HG02763 (cell line): ENCODE results near the gene NELL1.
"Not testable (repeated sequence)": the region's sequence is repeated elsewhere in the genome, so short reads cannot be mapped to it uniquely, and the experiment has no call there.

Experiments
- ATAC-seq: cut with Tn5 transposase; IDR thresholded peaks from one replicate; pipeline ENCODE4 v1.9.1; 2021; ENCODE audit warnings: mild to moderate bottlenecking, moderate library complexity; ENCODE audit not compliant: unreplicated experiment

The NELL1 gene

GRCh38 chr11:20762116-20762844 is 92.9 kb downstream of the NELL1 start:
- no peak for ATAC-seq

GRCh38 chr11:20762980-20763379 is 93.6 kb downstream of the NELL1 start:
- no peak for ATAC-seq

DNA sequence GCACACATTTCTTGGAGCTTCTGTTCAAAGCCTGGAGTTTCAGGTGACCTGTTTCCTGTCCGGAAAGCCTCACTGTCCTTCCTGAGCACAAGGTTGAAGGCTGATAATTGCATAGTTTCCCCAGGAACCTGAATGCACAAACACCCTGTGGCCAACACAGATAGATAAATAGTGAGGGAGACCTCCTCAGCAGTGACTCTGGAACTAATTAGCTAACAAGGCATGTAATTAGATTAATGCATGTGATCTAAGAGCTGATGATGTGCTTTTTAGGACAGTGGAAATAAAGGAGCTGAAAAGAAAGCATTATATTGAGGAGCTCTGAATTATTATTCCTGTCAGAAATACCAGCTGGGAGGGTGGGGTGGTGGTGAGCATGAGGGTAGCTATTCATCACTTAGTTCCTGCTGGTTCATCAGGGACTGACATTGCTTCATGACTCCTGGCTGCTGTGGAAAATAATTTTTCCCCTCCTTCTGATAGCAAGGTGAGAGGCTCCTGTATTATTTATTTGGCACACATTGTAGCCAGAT is 101.1 kb downstream of the NELL1 start:
- no peak for ATAC-seq

GRCh38 chr11:20771026-20771425 is 101.6 kb downstream of the NELL1 start:
- no peak for ATAC-seq

DNA sequence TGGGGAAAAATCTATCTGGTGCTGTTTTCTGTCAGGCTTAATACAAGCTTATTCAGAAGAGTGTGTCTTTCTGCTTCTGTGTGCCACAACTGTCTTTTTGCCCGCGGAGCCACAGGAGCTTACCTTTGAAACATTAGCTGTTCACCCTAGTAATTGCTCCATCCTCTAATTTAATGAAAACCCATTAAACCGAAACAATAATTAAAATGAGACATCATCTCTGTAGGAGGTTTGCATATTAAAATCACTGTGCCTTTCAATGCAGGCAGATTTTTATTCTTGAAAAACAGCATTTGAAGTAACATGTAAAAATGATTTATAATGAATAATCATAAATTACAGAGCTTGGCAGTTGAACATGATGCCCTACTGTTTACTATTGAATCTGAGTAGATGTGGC is 102.3 kb downstream of the NELL1 start:
- ATAC-seq, result no peak

DNA sequence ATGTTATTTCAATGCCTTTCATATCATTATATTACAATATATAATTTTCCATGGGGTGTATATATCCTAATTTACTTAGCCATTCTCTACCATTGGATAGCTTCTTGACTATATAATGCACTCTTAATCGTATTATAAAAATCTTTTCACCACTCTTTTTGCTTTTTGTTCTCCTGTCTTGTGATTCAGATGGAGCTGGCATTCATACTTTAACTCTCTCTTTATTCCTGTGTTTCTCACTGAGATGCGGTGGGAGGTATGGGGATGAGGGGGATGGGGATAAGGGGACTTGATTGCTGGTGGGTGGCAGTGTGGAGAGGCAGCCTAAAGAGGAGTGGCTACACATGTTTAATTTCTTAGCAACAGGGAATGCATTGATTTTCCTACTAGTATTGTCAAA is 105.9 kb downstream of the NELL1 start:
- ATAC-seq, result no peak

DNA sequence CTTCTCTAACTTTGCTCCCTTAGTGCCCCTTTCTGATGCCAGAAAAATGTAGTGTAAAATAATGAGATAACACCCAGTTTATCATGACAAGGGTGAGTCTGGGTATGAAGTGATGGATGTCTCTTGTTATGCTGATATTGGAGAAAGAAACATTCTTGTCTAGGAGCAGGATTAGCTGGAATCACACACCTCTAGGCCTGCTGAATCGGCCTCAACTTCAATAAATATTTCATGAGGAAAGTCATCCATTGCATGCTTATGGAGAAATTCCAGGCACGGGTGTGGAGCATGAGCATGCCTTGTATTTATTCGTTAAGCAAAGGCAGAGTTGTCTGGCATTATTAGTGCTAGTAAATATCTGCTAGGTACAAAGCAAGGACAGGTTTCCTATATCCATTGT is 113.4 kb downstream of the NELL1 start:
- no peak for ATAC-seq

- no peak for ATAC-seq
These were observed 113.8 kb downstream of the NELL1 start for GRCh38 chr11:20783220-20783619.

- ATAC-seq, result no peak
These were observed 121.2 kb downstream of the NELL1 start for GRCh38 chr11:20790622-20791021.

GRCh38 chr11:20795005-20795404 is 125.6 kb downstream of the NELL1 start:
- ATAC-seq, result no peak

GRCh38 chr11:20808328-20808727 is 138.9 kb downstream of the NELL1 start:
- ATAC-seq, result no peak

DNA sequence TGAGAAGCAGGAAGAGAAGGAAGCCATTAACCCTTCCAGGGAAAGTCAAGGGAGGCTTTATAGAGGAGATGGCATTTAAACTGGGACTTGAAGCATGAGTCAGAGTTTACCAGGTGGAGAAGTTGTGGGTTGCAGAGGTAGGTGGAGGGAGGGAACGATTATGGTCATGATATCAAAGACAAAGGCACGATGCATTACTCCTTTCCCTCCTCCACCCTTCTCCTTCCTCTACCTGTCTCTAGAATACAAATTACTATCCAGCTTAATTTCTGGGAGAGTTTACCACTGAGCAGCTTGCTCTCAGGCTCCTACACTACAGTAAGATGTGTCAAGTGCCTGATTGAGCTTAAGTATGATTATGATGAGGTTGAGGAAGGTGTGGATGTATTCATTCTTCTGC is 151.7 kb downstream of the NELL1 start:
- no peak for ATAC-seq

DNA sequence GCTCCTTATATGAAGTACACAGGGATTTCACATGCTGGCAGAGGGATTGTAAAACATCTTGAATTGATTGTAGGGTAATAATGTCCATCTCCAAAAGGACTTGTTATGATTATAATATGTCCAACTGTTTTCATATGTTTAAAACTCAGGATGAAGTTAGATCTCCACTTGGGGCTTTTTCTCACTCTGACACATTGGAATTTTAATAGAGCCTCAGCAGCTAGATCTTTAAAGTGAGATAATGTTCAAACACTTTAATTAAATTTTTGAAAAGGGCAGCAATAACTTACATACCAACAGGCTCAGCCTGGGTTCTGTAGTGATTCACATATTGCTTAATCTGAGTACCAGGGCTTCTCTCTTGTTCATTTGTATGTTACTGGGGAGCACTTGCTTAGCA is 152.1 kb downstream of the NELL1 start:
- no peak for ATAC-seq

- ATAC-seq, result no peak
These were observed 155.4 kb downstream of the NELL1 start for GRCh38 chr11:20824773-20825172.

- ATAC-seq, result no peak
These were observed 166.2 kb downstream of the NELL1 start for GRCh38 chr11:20835561-20835960.

DNA sequence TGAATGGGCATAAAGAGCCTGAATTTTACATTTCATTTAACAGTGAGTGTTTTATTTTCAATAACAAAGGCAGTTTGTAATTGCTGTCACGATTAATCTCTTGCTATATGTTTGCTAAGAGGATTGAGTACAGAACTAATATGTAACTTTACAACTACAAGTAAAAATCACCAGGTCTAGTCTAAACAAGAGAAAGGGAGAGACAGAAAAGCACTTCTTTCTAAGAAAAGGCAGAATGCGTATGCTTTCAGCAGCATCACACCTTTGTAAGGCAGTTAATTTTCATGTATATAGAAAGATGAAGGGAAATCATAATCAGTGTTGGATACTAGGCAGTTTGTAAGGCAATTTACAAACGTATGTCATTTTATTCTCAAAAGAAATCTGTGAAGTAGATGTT is 169.8 kb downstream of the NELL1 start:
- ATAC-seq, result no peak

GRCh38 chr11:20840341-20840740 is 171.0 kb downstream of the NELL1 start:
- no peak for ATAC-seq

GRCh38 chr11:20844216-20844615 is 174.8 kb downstream of the NELL1 start:
- no peak for ATAC-seq

GRCh38 chr11:20844630-20845029 is 175.2 kb downstream of the NELL1 start:
- no peak for ATAC-seq

- ATAC-seq, result no peak
These were observed 185.0 kb downstream of the NELL1 start for GRCh38 chr11:20854215-20854955.

GRCh38 chr11:20861322-20861721 is 191.9 kb downstream of the NELL1 start:
- ATAC-seq, result no peak

- not testable (repeated sequence) for ATAC-seq
These were observed 192.9 kb downstream of the NELL1 start for GRCh38 chr11:20862263-20862662.
